Measurements from ENCODE around the gene DDX17. TPM values are rescaled to one million over a fixed set of nuclear protein-coding genes. Genes with fewer than 3 reads are reported as not detected.

Gene DDX17
- total and polyA plus RNA-seq, 4 donors, result 141 to 1,771 (median 262) TPM

- peak; percentile 80 for ATAC-seq (ENCODE audit: insufficient read depth, low FRiP score)
- DNase-seq, result peak; percentile 88 to 92 (median 91)
- Histone ChIP-seq H3K9me3 (ENCODE audit: control insufficient read depth in 4 of 4, insufficient read depth in 3 of 4, low read length in 3 of 4) (no peaks in the 10 kb centered on the region), H3K9ac (ENCODE audit: insufficient read depth in 1 of 2, low read length in 2 of 2) (no peak overlapping the region), H3K4me1 (ENCODE audit: control insufficient read depth in 5 of 5, insufficient read depth in 5 of 5, low read length in 5 of 5) (peaks cover 0 to 13% (median 4%) of the 10 kb centered on the region in 5 donors), H3K27ac (ENCODE audit: low read depth in 1 of 2, low read length in 1 of 2) (no peak overlapping the region), H3K36me3 (ENCODE audit: control insufficient read depth in 4 of 4, insufficient read depth in 4 of 4, low read length in 4 of 4) (no peaks in the 10 kb centered on the region), H3K4me3 (no peak overlapping the region), H3K27me3 (ENCODE audit: control insufficient read depth in 3 of 3, insufficient read depth in 3 of 3, low read length in 2 of 3) (peaks cover 0 to 45% (median 39%) of the 10 kb centered on the region in 3 donors)
- 12 to 14% methylated on average over 51 of the region's 51 CpGs for WGBS, 2 donors
- TF ChIP-seq CTCF (IDR thresholded peaks at IDR 0.05; ENCODE audit: control extremely low read depth, extremely low read depth), result no peak
Measured at GRCh38 chr22:38461414-38462081, 44.6 kb downstream of the DDX17 start.

GRCh38 chr22:38461057-38461413 lies 45.1 kb downstream of the DDX17 start:
- H3K4me3 ChIP-seq, result no peak overlapping the region
- ATAC-seq (ENCODE audit: insufficient read depth, low FRiP score), result no peak
- no peak overlapping the region for H3K27ac ChIP-seq (ENCODE audit: low read depth in 1 of 2, low read length in 1 of 2)
- H3K4me1 ChIP-seq (ENCODE audit: control insufficient read depth in 5 of 5, insufficient read depth in 5 of 5, low read length in 5 of 5), result peaks cover 0 to 13% (median 4%) of the 10 kb centered on the region in 5 donors
- no peak for TF ChIP-seq CTCF (IDR thresholded peaks at IDR 0.05; ENCODE audit: control extremely low read depth, extremely low read depth)
- H3K9ac ChIP-seq (ENCODE audit: insufficient read depth in 1 of 2, low read length in 2 of 2), result no peak overlapping the region
- H3K9me3 ChIP-seq (ENCODE audit: control insufficient read depth in 4 of 4, insufficient read depth in 3 of 4, low read length in 3 of 4), result no peaks in the 10 kb centered on the region
- 44 to 56% methylated on average over 9 of the region's 9 CpGs for WGBS, 2 donors
- peaks cover 0 to 51% (median 44%) of the 10 kb centered on the region in 3 donors for H3K27me3 ChIP-seq (ENCODE audit: control insufficient read depth in 3 of 3, insufficient read depth in 3 of 3, low read length in 2 of 3)
- DNase-seq, result no peak
- no peaks in the 10 kb centered on the region for H3K36me3 ChIP-seq (ENCODE audit: control insufficient read depth in 4 of 4, insufficient read depth in 4 of 4, low read length in 4 of 4)

GRCh38 chr22:38460426-38460840 lies 45.7 kb downstream of the DDX17 start:
- ATAC-seq (ENCODE audit: insufficient read depth, low FRiP score) (no peak), DNase-seq (no peak)
- Histone ChIP-seq H3K9me3 (ENCODE audit: control insufficient read depth in 4 of 4, insufficient read depth in 3 of 4, low read length in 3 of 4) (no peaks in the 10 kb centered on the region), H3K9ac (ENCODE audit: insufficient read depth in 1 of 2, low read length in 2 of 2) (no peak overlapping the region), H3K4me3 (no peak overlapping the region), H3K27ac (ENCODE audit: low read depth in 1 of 2, low read length in 1 of 2) (no peak overlapping the region), H3K36me3 (ENCODE audit: control insufficient read depth in 4 of 4, insufficient read depth in 4 of 4, low read length in 4 of 4) (no peaks in the 10 kb centered on the region), H3K4me1 (ENCODE audit: control insufficient read depth in 5 of 5, insufficient read depth in 5 of 5, low read length in 5 of 5) (peaks cover 0 to 13% (median 6%) of the 10 kb centered on the region in 5 donors), H3K27me3 (ENCODE audit: control insufficient read depth in 3 of 3, insufficient read depth in 3 of 3, low read length in 2 of 3) (peaks cover 0 to 51% (median 44%) of the 10 kb centered on the region in 3 donors)
- TF ChIP-seq CTCF (IDR thresholded peaks at IDR 0.05; ENCODE audit: control extremely low read depth, extremely low read depth), result no peak
- WGBS, 2 donors, result 50 to 67% methylated on average over 8 of the region's 8 CpGs

Data from lung (tissue), 12 donors.